GM19025 (cell line): ENCODE results near the gene ROR1.

ENCODE experiments used
- ATAC-seq: cut with Tn5 transposase; IDR thresholded peaks from one replicate; pipeline ENCODE4 v1.9.1; 2021; ENCODE audit warnings: mild to moderate bottlenecking, low read depth, moderate library complexity; ENCODE audit not compliant: unreplicated experiment

Gene ROR1

DNA sequence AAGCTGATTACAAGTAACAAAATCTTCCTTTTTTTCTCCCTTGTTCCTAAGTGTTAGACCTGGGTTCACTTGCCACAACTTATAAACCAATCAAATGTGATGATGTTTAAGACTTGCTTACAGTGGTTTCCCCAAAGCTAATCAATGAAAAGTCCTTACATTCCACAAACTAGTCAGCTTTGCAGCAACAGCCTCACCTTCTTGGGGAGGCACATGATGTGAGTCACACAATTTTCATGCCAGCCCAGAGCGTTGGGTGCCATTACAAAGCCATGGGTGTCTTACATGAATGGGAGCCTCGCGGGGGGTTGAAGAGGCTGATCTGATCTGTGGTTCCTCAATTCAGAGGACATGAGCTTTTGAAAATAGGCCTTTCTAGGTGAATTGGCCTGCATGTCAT, 338.0 kb downstream of the ROR1 start:
- no peak for ATAC-seq

DNA sequence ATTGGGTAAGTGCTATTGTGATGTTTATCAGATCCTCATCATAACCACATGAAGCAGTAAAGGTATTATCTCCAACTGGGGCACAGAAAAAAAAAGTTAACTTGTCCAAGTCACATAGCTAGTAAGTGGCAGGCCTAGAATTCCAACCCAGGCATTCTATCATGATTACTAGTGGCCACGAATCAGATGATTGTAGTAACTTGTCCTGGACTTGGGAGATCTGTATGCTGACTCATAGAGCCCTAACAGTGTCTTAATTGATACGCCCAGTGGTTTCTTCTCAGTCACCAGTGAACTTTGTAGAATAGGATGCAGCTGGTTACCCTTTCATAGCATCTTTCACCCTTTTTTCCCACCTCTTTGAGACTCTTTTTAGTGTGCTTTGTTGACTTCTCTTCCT, 338.5 kb downstream of the ROR1 start:
- ATAC-seq: no peak

DNA sequence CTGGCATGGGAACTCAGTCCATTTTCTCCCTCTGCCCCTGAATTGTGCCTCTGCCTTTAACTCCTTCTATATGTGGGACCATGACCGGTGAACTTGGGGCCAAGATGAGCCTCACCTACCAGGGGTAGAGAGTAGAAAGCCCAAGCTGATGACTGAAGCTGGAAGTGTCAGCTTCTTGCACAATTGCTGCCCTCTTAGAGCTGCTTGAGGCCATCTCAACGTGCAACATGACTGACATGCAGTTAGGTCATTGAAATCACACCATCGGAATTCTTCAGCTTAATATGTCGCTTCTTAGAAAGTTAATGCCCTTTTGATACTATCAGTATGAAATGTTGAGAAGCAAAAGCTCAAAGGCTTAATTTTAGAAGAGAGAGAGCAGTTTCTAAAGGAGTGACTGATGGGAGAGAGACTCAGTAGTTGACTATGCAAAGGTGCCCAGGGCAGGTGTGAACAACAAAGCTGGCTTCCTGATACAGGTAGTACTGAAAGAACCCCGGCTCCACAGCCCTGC, 340.3 kb downstream of the ROR1 start:
- ATAC-seq: no peak

DNA sequence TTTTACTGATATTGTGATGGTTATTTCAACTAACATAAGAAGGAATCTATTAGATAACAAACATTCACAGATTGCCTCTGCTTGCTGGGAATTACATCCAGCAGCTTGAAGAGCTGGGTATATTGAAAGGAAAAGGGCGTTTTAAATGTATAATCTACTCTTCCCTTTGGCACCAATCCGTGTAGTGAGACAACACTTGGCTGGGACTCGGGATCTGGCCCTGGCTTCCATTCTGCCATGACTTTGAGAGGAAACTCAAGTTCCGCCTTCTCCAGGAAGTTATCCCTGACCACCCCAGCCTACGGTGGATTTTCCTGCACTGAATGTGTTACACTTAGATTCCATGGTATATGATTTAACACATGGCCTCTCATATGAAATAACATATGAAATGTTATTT, 342.7 kb downstream of the ROR1 start:
- no peak for ATAC-seq

DNA sequence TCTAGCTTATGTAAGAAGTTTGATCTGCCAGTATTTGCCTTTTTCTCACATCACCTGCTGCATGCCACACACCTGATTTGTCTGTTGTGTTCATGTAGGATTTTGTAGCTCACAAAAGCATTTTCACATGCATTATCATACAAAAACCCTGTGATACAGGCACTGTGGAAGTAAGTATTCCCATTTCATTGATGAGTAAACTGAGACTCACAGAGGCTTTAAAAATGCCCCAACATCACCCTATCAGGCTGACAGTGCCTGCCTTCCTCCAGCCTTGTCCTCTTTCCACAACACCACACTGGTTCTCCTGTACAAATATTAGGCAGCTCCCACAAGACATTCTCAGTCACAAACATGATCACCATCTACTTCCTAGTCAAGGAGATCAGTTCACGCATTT, 343.7 kb downstream of the ROR1 start:
- ATAC-seq: no peak

DNA sequence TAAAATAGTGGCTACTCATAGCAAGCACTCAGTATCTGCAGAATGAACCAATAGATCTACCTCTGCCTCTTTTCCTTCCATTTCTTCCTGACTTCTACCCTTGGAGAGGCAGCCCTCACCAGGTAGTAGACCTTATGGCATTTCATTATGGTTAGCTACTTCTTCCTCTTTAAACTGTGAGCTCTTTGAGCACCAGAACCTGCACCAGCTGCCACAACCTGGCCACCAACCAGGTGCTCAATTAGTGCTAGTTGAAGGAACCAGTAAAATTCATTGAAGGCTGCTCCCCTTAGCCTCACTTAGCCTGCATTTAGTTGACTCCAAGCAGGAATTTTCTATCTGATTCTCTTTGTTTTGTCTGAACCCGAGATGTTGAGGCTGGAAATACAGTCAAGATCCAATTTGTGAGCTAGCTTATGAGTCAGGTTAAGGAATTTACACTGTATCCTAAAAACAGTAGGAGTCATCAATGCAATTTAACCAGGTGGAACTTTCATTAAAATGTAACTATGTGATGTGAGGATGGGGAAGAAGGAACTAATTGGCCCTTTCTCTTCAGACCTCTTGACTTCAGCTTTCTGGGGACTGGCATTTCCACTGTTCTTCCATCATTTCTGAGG, 348.1 kb downstream of the ROR1 start:
- no peak for ATAC-seq

DNA sequence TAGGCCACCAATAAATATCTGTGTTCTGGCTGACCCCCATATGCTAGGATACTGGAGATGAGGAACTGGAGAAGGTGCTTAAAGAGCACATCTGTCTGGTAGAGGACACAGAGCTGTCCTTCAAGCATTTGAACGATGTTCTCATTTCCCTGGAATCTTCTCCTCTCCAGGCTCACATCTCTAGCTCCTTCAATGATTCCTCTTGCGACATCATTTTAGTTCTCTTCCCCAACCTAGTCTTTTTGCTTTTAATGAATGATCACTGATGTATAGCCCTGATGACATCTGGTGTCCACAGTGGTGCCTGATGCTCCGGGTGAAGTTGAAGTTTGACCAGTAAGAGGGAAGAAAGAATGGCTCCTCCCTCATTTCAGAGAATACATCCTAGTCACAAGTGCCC, 348.8 kb downstream of the ROR1 start:
- no peak for ATAC-seq

DNA sequence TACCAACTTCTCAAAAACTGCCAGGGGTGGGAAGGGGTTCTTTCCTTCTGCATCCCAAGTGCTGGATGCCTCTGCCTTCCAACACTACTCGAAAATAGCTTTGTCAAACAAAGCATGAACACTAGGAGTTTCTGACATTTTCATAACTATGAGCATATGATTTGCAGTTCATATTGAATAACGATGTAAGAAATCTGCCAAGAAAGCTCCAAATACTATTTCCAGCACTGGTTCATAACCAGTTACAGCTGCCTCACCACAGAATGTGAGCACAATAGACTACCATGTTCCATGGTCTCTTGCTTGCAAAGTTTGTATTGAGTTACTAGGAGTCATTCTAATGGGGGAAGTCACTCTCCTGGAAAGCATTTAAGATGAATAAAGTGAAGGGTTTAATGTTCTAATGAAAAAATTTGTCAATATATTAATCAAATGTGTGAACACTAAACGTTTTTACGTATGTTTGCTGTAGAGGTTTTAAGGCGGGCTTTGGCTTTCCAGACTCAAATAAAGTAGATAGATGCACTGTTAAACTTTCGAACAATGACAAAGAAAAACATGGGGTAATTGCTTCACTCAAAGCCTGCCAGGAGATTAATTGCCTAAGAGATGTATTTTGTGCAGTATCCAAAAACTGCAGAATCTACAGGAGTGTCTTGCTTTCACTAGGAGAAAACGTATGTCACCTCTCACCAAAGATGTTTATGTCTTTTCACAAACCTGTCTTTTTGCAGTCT, 351.1 kb downstream of the ROR1 start:
- no peak for ATAC-seq

DNA sequence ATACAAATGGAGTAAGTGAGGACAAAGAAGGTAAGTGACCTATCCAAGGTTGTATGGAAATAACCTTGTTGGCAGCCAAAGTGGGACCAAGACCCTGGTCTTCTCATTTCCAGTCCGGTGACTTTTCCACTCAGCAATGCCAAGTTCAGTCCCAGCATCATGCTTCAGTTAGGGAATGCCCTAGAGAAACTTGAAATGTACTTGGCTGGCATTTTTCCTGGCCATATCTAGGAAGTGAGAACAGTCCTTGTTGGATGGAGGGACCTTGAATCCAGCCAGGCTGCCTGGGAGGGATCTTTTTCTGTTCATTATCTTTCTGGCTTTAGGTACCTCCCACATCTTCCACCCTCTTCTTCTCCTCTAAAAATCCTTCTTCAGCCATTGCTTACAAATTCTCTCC, 352.8 kb downstream of the ROR1 start:
- ATAC-seq: no peak

DNA sequence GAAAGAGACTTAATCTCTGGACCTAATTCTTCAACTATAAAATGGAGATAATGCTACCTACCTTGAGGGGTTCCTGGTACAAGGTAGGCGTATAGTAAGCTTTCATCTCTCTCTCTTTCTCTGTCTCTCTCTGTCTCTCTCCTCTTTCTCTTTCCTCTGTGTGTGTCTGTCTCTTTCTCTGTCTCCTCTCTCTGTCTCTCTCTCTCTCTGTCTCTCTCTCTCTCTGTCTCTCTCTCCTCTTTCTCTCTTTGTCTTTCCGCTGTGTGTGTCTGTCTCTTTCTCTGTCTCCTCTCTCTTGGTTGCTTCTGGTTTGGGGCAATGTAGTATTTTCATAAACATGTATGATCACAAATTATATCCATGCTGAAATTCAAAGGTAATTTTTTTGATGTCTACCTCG, 353.5 kb downstream of the ROR1 start:
- ATAC-seq: no peak

DNA sequence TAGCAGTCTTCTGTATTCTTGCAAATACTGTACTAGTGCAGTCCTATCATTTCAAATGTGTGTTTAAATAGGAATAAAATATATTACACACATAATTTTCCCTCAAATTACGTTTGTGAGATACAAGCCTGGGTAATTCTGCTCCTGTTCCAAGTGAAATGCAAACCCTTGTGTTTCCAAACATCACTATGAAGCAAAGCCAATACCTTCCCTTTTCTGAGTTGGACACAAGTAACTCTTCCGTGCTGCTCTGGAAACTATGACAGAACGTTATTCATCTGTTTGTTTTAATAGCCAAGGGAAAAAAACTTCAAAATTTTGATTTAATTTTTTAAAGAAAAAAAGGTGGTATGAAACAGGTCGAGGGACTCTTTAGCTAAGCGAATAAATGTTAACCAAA, 355.9 kb downstream of the ROR1 start:
- ATAC-seq: no peak

DNA sequence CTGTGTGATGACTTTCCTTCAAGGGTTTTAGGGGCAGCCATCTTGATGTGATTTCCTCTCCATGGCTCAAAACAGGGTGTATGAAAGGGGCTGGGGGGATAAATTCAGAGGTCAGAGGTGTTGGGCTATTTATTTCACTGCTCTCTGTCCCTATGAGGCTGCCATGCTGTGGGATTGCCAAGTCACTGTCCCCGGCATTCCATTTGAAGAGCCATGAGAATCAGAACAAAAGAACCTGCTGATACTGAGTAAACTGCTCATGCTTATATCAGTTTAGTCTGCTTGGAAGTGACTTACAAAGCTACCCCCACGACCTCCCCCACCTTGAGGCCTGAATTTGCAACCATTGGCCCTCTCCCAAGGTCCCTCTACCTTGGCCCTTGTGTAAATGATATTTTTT, 357.3 kb downstream of the ROR1 start:
- ATAC-seq: no peak

DNA sequence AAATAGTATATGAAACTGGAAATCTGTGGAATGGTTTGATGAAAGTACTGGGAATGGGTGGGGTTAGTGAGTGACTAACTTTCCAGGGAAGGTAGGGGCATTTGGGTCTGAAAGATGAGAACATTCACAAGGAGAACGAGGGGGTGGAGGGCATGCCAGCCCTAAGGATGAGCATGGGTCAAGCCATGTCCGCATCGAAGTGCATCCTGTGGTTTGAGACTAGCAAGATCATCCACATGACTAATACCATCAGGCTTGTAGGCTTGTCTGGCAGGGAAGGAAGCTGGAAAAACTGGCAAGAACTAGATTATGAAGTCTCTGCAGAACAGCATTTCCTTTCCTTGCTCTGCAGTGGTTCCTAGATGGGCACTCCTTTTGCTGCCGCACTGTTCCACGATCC, 359.2 kb downstream of the ROR1 start:
- ATAC-seq: no peak

DNA sequence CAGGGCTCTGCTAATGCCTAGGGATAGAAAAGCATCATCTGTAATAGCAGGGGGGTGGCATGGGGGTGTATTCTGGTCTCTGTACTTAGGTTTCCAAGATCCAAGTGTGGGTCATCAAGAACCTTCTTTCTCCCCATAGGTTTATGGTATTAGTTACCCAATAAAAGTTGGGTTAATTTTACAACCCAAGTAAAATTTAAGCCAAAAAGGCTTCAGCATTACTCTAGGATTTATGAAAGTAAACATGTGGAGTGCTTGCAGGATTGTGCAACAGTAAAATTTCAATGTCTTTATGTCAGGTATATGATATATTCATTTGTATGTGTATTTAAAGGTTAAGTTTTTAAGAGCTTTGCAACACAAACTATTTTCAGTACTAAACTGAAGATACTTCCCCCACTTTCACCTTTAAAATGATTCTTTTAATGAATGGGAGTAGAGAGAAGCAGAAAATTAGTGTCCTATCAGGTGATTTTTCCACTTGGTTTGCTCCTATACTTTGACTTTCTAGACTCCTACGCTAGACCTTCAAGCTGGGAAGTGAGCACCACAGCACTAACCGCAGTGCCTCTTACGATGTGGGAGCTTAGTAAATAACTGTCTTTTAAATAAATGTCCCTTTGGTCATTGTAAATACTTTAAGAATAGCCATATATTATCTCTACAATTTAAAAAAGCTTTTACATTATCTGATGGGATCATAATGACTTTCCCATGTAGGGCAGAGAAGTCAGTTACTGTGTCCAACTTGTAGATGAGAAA, 361.8 kb downstream of the ROR1 start:
- ATAC-seq: no peak

DNA sequence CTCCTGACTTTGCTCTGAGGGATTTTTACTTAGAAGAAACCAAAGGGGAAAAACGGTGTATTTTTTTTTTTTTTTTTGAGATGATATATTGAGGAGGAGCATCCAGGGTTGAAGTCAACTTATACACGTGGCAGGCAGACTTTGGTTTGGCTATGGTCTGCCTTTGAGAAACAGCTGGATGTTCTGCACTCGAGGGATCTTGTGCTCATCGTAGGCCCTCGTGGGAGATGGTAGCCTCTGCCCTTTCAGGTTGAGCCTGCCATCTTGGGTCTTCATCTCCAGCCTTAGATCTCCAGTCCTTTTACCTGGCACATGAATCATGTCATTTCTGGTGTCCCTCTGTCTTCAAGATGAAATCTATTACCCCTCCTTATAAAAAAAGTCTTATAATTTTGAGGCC, 362.5 kb downstream of the ROR1 start:
- no peak for ATAC-seq

DNA sequence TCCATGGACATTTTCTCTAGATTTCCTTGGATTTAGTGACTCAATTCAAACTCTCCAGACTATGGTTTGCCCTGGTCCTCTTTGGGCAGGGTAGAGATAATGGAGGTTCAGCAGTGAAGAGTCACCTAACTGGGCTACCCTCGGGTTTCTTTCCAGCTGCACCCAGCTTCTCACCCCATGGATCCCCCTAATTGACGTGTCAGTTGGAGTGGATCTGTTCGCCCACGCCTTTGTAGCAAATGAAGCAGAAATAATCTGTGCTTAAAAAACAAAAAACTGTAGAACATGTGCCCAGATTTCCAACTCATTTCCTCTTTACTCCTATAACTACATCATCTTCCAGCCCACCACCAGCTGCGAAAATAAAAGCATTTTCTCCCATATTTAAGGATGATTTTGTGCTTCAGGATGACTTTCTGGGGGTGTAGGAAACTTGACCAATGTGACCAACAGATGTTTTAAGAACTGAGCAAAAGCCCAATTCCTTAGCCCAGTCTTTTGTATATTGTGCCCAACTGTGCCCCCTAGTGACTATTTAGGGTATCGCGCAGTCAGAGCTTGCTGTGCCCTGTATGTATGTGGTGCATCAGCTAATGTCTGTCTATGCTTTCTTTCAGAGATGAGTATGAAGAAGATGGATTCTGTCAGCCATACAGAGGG, 363.1 kb downstream of the ROR1 start:
- no peak for ATAC-seq

DNA sequence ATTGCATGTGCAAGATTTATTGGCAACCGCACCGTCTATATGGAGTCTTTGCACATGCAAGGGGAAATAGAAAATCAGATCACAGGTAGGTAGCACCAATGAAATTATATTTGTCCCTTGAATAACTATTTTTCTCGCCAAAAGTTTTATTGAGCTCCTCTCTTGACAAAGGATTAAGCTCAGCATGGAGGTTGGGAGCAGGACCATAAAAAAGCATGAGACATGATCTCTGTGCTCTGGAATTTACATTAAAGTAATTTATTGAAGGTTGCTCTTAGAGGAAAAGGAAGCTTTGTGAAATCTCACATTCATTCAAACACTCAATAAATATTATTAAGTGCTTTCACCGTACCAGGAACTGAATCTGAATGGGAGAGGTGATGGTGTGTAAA, 363.6 kb downstream of the ROR1 start:
- ATAC-seq: no peak

DNA sequence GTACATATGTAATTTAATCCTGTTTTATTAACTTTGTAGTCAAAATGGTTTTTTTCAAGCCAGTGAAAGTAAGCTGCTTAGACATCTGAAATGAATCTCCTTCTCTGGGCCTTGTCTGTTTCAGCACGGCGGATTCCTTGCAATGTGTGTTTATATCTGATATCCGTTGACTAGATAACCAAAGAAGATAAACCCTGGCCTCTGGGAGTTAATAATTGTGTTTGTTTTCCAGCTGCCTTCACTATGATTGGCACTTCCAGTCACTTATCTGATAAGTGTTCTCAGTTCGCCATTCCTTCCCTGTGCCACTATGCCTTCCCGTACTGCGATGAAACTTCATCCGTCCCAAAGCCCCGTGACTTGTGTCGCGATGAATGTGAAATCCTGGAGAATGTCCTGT, 366.1 kb downstream of the ROR1 start:
- no peak for ATAC-seq

DNA sequence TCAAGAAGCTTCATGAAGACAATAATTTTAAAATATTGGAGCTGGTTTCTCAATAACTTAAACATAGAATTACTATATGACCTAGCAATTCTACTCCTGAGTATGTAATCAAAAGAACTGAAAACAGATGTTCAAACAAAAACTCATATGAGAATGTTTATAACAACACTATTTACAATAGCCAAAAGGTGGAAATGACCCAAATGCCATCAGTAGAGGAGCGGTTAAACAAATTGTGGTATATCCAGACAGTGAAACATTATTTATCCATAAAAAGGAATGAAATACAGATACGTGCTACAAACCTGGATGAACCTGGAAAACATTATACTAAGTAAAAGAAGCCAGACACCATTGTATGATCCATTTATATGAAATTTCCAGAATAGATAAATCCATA, 366.8 kb downstream of the ROR1 start:
- no peak for ATAC-seq

DNA sequence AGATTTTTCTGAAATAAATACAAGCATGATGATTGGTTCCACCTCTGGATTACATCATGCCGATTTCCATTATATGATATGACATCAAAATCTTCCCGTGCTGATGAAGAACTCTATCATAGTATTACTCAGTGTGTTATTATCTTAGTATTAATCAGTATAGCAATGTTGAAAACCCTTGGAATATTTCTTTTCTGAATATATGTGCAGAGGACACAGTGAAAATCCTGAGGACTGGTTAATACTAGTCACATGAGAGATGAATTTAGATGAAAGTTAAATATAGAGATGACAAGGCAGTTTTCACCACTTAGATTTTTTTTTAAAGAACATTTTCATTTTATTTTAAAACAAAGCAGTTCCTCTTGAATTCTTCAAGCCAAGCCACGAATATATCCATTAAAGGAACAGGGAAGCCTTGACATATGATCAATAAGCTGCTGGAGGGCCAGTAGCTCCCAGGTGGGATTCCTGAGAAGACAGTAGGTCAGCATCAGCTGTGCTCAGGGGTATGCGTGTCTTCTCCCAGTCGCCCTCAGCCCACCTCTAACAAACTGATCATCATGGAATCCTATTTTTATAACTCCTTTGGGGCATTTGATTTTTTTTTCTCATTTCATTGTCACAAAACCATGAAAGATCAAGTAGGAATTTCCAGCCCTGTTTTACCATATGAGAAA, 373.4 kb downstream of the ROR1 start:
- no peak for ATAC-seq

DNA sequence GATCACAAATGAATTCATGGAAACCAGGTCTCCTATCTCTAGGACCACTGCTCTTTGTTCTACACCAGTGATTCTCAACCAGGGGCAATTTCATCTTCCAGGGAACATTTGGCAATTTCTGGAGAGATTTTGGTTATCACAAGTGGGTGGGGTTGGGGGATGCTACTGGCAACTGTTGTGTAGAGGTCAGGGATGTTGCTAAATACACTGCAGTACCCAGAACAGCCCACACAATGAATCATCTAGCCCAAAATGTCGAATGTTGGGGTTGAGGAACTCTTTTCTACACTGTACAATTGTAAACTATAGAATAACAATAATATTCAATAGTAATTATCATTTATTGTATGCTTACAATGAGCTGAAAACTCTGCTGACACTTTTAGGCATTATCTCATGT, 373.9 kb downstream of the ROR1 start:
- ATAC-seq: no peak
